Left lobe of liver (tissue), 2 donors: ENCODE results near the gene SPACA6. TPM values are rescaled to one million over a fixed set of nuclear protein-coding genes. Genes with fewer than 3 reads are reported as not detected.
"Not testable (repeated sequence)": the region's sequence is repeated elsewhere in the genome, so short reads cannot be mapped to it uniquely, and the experiment has no call there.

Experiments
- ATAC-seq: fragments of 200-7000 bp; cut with Tn5 transposase; one replicate; pipeline ENCODE4 v1.9.1; 2020; ENCODE audit warnings: mild to moderate bottlenecking, moderate library complexity
- DNase-seq: peaks from one replicate; pipeline ENCODE4 v3.0.0-alpha.2; 2020; ENCODE audit warnings: low spot score
- total RNA-seq: library from RNA; stranded (reverse); gene quantifications from one replicate; pipeline ENCODE4 v1.2.1, GENCODE V29; 2021
- donor health status: DM: no; HTN: no; CAD: no; lungs with moderate emphysema.
- donor health status: DM: no; HTN: yes; CAD: no.

SPACA6 gene
- total RNA-seq, 1 donor from 2014 or later: 4.3 TPM

DNA sequence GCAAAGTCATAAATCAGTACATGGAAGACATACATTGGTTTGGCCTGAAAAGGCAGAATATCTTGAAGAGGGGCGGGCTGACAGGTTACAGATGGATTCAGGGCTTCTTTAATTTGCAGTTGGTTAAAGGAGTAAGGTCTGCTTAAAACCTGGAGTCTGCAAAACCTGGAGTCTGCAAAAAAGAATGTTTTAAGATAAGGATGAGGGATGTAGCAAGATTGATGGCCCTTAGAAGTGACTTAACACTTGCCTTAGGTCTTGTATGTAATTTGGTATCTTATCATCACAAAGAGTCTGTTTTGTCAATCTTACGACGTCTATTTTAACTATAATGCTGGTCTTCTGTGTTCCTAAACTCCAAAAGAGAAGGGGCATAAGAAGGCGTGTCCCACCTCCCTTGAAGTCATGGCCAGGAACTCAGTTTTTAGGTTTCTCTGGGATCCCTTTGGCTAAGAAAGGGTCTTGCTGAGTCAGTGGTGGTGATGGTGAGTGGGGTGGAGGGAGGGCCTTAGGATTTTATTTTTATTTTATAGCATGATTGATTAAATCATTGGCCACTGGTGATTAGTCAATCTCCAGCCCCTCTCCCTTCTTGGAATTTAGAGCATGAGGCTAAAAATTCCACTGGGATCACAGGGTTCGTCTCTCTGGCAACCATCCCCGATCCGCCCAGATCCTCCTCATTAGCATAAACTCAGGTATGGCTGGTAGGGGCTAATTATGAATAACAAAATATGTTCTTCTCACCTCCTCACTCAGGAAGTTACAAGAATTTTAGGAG, 40.8 kb downstream of the SPACA6 start:
- no peak for ATAC-seq

GRCh38 chr19:51735759-51736449, 42.8 kb downstream of the SPACA6 start:
- DNase-seq: no peak
- ATAC-seq: peak; percentile 41

More for the DNA sequence above, 40.8 kb downstream of the SPACA6 start:
- no peak for DNase-seq

GRCh38 chr19:51737389-51737788, 44.3 kb downstream of the SPACA6 start:
- ATAC-seq (no peak), DNase-seq (no peak)

DNA sequence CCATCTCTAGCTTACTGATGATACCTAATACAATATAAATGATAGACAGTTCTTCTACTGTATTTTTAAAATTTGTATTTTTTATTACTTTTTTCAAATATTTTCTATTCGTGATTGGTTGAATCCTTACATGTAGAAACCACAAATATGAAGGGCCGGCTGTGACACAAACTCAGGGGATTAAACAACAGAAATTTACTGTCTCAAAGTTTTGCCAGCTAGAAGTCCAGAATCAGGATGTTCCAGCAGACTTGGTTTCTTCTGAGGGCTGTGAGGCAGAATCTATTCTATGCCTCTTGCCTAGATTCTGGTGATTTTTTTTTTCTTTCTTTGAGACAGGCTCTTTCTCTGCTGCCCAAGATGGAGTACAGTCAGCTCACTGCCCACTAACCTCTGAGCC, 44.8 kb downstream of the SPACA6 start:
- no peak for DNase-seq
- no peak for ATAC-seq

DNA sequence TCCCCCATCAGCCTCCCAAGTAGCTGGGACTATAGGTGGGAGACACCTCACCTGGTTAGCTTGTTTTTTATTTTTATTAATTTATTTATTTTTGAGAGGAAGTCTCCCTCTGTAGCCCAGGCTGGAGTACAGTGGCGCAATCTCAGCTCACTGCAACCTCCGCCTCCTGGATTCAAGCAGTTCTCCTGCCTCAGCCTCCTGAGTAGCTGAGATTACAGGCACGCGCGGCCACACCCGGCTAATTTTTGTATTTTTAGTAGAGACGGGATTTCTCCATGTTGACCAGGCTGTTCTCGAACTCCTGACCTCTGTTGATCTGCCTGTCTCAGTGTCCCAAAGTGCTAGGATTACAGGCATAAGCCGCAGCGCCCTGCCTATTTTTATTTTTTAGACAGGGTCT, 45.4 kb downstream of the SPACA6 start:
- not testable (repeated sequence) for ATAC-seq

DNA sequence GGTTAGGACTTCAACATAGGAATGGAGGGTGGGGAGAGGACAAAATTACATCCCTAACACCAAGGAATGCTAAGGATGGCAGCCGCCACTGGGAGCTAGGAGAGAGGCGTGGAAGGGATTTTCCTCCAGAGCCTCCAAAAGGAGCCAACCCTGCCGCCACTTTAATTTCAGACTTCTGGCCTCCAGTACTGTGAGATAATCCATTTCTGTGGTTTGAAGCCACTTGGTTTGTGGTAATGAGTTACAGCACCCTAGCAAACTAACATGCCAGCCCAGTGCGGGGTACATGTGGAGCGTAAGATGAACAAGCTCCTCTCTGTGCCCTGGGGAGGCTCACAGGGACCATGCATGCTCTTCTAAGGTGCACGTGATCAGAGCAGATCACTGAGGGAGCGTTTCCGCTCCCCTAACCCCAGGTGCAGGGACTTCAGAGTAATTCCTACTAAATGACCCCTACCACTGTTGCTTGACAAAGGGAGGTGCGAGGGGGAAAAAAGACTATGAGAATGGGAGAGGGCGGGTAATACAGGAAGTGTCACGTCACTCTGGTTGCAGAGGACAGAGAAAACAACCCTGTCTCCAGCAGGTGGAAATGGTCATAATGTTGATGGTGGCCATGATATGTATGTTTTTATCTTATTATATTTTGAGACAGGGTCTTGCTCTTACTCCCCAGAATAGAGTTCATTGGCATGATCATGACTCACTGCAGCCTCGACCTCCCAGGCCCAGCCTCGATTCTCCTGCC, 46.5 kb downstream of the SPACA6 start:
- ATAC-seq: no peak

More for the DNA sequence above, 45.4 kb downstream of the SPACA6 start:
- not testable (repeated sequence) for DNase-seq

GRCh38 chr19:51740356-51740755, 47.2 kb downstream of the SPACA6 start:
- DNase-seq (no peak), ATAC-seq (no peak)

More for the DNA sequence above, 46.5 kb downstream of the SPACA6 start:
- no peak for DNase-seq

- ATAC-seq: no peak
- no peak for DNase-seq
Measured at GRCh38 chr19:51742789-51743188, 49.7 kb downstream of the SPACA6 start.

DNA sequence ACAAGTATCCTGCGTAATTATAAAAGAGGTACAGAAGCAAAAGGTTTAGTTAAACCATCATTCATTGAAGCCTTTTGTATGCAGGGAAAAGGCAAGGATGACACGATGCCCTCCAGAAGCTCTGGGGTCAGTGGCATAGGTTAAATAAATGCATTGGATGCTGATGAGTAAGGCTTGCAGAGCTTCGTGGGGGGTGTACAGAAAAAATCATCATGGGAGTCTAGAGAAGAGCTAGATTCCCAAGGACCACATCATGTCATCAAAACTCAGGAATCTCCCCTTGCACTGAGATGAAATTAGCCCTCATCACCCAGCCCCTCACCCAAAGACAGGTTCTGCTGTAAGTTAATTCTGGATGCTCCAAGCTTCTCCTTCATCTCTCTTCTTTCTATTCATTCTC, 50.3 kb downstream of the SPACA6 start:
- DNase-seq (no peak), ATAC-seq (no peak)

DNA sequence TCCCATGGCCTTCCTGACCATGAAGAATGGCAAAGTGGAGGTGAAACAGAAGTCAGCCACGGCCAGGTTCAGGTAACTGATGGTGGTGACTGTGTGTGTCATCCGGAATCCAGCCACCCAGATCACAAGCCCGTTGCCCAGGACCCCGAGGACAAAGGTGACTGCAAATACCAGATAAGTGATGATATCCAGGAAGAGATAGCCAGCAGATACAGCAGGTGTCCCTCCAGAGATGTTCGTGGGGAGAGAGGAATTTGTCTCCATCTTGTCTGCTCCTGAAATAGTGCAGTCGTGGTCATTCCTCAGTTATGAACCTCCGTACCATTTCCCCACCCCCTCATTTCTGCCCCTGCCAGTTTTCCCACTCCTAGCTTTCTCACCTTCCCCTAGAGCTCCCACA, 53.6 kb downstream of the SPACA6 start:
- ATAC-seq (no peak), DNase-seq (no peak)

- ATAC-seq (no peak), DNase-seq (no peak)
Measured at GRCh38 chr19:51749979-51750378, 56.8 kb downstream of the SPACA6 start.

DNA sequence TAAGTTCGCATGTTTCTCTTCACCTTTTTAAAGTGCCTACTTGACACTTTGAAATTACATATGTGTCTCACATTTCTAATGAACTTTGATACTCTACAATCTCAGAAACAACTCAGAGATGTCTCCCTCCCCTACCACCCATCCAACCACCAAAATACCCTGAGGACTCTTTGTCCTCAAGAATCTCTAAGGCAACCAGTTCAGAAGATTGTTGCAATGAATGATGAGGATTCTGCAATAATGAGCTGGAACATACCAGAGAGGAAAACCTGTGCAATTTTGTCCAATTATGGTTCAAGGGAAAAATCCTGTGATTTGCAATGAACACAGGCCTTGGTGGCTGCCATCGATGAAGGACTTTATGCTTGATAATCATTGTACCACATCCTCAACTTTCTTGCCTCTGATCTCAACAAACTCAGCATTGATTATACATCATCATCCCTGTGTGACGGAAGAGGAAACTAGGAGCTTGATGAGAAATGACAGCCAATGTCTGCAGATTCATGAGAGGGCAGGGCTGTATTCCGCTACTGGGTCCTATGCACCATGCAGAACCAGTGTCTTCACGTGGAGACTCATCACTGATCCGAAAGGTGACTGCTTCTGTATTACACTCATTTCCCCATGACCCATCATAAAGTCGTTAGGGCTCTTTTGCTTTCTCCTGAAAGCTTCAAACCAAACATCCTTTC, 57.4 kb downstream of the SPACA6 start:
- ATAC-seq: no peak
- DNase-seq: no peak

- peak; percentile 48 for ATAC-seq
- DNase-seq: no peak
Measured at GRCh38 chr19:51751655-51752054, 58.5 kb downstream of the SPACA6 start, which contains the start of gene FPR1. Gene FPR1, minus strand, starts transcription at chr19:51751878. Its CDS starts 4,884 bp downstream, at chr19:51746994.

- no peak for ATAC-seq
- no peak for DNase-seq
Measured at GRCh38 chr19:51754109-51754508, 61.0 kb downstream of the SPACA6 start.

DNA sequence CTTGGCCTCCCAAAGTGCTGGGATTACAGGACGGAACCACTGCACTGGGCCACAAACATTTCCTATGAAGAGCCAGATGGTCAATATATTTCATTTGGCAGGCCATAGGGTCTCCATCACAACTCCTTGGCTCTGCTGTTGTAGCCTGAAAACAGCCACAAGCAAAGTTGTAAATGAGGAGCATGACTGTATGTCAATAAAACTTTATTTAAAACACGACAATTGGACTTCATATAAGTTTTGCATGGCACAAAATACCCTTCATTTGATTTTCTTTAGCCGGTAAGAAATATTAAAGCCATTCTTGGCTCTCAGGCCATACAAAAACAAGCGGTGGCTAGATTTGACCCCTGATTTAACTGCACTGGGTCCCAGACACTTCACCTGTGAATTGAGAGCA, 61.6 kb downstream of the SPACA6 start:
- DNase-seq: no peak
- no peak for ATAC-seq

Other genes starting within 250 kb of the SPACA6 start
- gene SIGLEC8, start 234.9 kb upstream of the SPACA6 start, total RNA-seq: 1.1 TPM
- gene CEACAM18, start 214.8 kb upstream of the SPACA6 start, total RNA-seq: not detected
- gene SIGLEC12, start 191.5 kb upstream of the SPACA6 start, total RNA-seq: 0.20 TPM
- gene SIGLEC6, start 161.7 kb upstream of the SPACA6 start, total RNA-seq: 0.20 TPM
- gene ZNF175, start 122.0 kb upstream of the SPACA6 start, total RNA-seq: 5.2 TPM
- gene SIGLEC5, start 62.9 kb upstream of the SPACA6 start, total RNA-seq: not detected
- 2.6 TPM for gene SIGLEC14, start 46.5 kb upstream of the SPACA6 start, total RNA-seq
- gene HAS1, start 30.7 kb downstream of the SPACA6 start, total RNA-seq: not detected
- gene FPR1, start 58.5 kb downstream of the SPACA6 start, total RNA-seq: 1.4 TPM
- 0.73 TPM for gene FPR2, start 67.8 kb downstream of the SPACA6 start, total RNA-seq
- 1.6 TPM for gene FPR3, start 101.8 kb downstream of the SPACA6 start, total RNA-seq
- gene ZNF577, start 194.6 kb downstream of the SPACA6 start, total RNA-seq: 5.9 TPM
- 2.7 TPM for gene ZNF649, start 211.7 kb downstream of the SPACA6 start, total RNA-seq
- gene ZNF613, start 234.1 kb downstream of the SPACA6 start, total RNA-seq: 1.5 TPM